ENCODE data around the gene HTT-AS.

DNA sequence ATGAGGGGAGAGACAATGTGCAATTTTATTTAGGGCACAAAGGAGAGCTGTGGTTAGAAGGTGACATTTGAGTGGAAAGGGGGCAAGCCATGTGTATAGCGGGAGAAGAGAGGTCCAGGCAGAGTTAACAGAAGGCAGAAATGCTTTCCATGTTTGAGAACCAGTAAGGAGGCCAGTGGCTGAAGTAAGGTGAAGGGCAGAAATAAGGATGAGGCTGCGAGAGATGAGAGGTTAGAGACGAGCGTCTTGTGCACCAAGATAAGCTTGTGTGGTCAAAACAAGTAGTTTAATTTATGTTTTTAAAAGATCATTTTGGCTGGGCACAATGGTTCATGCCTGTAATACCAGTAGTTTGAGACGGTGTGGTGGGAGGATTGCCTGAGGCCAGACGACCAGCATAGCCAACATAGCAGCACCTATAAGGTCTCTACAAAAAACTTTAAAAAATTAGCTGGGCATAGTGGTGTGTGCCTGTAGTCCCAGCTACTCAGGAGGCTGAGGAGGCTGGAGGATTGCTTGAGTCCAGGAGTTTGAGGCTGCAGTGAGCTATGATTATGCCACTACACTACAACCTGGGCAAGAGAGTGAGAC, 8.7 kb upstream of the HTT-AS start:
- TF ChIP-seq, protein P1, sequence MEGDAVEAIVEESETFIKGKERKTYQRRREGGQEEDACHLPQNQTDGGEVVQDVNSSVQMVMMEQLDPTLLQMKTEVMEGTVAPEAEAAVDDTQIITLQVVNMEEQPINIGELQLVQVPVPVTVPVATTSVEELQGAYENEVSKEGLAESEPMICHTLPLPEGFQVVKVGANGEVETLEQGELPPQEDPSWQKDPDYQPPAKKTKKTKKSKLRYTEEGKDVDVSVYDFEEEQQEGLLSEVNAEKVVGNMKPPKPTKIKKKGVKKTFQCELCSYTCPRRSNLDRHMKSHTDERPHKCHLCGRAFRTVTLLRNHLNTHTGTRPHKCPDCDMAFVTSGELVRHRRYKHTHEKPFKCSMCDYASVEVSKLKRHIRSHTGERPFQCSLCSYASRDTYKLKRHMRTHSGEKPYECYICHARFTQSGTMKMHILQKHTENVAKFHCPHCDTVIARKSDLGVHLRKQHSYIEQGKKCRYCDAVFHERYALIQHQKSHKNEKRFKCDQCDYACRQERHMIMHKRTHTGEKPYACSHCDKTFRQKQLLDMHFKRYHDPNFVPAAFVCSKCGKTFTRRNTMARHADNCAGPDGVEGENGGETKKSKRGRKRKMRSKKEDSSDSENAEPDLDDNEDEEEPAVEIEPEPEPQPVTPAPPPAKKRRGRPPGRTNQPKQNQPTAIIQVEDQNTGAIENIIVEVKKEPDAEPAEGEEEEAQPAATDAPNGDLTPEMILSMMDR (IDR thresholded peaks at IDR 0.05; ENCODE audit: low read length): no peak
- no peak for TF ChIP-seq EZH2 (optimal IDR thresholded peaks at IDR 0.05; ENCODE audit: low read depth, low read length)
- no peak for TF ChIP-seq EZH2phosphoT487 (IDR thresholded peaks at IDR 0.05; ENCODE audit: low read length)

Measured in MM.1S (cell line).